SK-N-MC (cell line): Measurements from ENCODE around the gene PRICKLE1.

Source experiments
- DNase-seq: peaks from one replicate; pipeline ENCODE4 v3.0.0-alpha.2; 2011; ENCODE audit warnings: low read depth, low spot score
- H3K27ac ChIP-seq: fragments of 200-600 bp; sonication (generic); 2 replicates; pipeline ENCODE4 v1.5.1; 2016; ENCODE audit warnings: mixed run types
- H3K36me3 ChIP-seq: fragments of 200-600 bp; sonication (generic); 2 replicates; pipeline ENCODE4 v1.6.1; 2017; ENCODE audit warnings: antibody characterized with exemption, low read length, mixed read lengths; ENCODE audit not compliant: insufficient read depth
- H3K4me3 ChIP-seq: fragments of 200-600 bp; sonication (generic); 2 replicates; pipeline ENCODE4 v1.5.1; 2016
- H3K9ac ChIP-seq: fragments of 200-600 bp; sonication (generic); 2 replicates; pipeline ENCODE4 v1.8.0; 2017; ENCODE audit warnings: mixed run types, mixed read lengths; ENCODE audit not compliant: insufficient read length
- H3K9me3 ChIP-seq: fragments of 200-600 bp; sonication (generic); 2 replicates; pipeline ENCODE4 v1.6.1; 2017; ENCODE audit warnings: low read depth, mild to moderate bottlenecking, antibody characterized with exemption, low read length, moderate library complexity, mixed read lengths
- EZH2 ChIP-seq: fragments of 200-600 bp; sonication (generic); IDR thresholded peaks from one replicate; pipeline ENCODE4 v1.6.1; 2017; ENCODE audit warnings: antibody characterized with exemption
- FOXP2 ChIP-seq: optimal IDR thresholded peaks from 2 replicates; pipeline ENCODE3; 2011; ENCODE audit warnings: mild to moderate bottlenecking, moderate library complexity; ENCODE audit not compliant: insufficient read depth; ENCODE audit errors: extremely low read length, control extremely low read depth
- POLR2AphosphoS5 ChIP-seq: IDR thresholded peaks from 2 replicates; pipeline ENCODE4 v1.6.1; 2012; ENCODE audit warnings: mild to moderate bottlenecking, low read depth, low read length, borderline replicate concordance

PRICKLE1 gene

GRCh38 chr12:42571327-42572009 is 18.1 kb downstream of the PRICKLE1 start:
- no peak for DNase-seq
- no peaks in the 10 kb centered on the region for H3K36me3 ChIP-seq
- no peak overlapping the region for H3K4me3 ChIP-seq

GRCh38 chr12:42570076-42570475 is 19.5 kb downstream of the PRICKLE1 start:
- TF ChIP-seq FOXP2 (no peak), POLR2AphosphoS5 (no peak)
- H3K9ac ChIP-seq: no peak overlapping the region
- no peak for DNase-seq
- no peaks in the 10 kb centered on the region for H3K36me3 ChIP-seq
- no peak overlapping the region for H3K27ac ChIP-seq
- H3K4me3 ChIP-seq: no peak overlapping the region
- H3K9me3 ChIP-seq: no peaks in the 10 kb centered on the region

More at GRCh38 chr12:42571327-42572009, 18.1 kb downstream of the PRICKLE1 start:
- H3K27ac ChIP-seq: no peak overlapping the region
- H3K9ac ChIP-seq: peak overlapping the region; percentile 46
- TF ChIP-seq FOXP2 (no peak), EZH2 (no peak)
- no peaks in the 10 kb centered on the region for H3K9me3 ChIP-seq

- no peak overlapping the region for H3K4me3 ChIP-seq
- no peak for TF ChIP-seq POLR2AphosphoS5
- no peak for TF ChIP-seq FOXP2
- TF ChIP-seq EZH2: no peak
- H3K9ac ChIP-seq: no peak overlapping the region
- no peaks in the 10 kb centered on the region for H3K9me3 ChIP-seq
- DNase-seq: peak; percentile 61
- no peak overlapping the region for H3K27ac ChIP-seq
- no peaks in the 10 kb centered on the region for H3K36me3 ChIP-seq
These were observed 20.3 kb downstream of the PRICKLE1 start for GRCh38 chr12:42568952-42569915.

GRCh38 chr12:42565633-42566032 is 23.9 kb downstream of the PRICKLE1 start:
- Histone ChIP-seq H3K27ac (no peak overlapping the region), H3K9ac (no peak overlapping the region), H3K9me3 (no peaks in the 10 kb centered on the region), H3K4me3 (no peak overlapping the region), H3K36me3 (no peaks in the 10 kb centered on the region)
- no peak for TF ChIP-seq FOXP2
- no peak for DNase-seq

GRCh38 chr12:42564996-42565395 is 24.6 kb downstream of the PRICKLE1 start:
- Histone ChIP-seq H3K27ac (no peak overlapping the region), H3K4me3 (no peak overlapping the region), H3K36me3 (no peaks in the 10 kb centered on the region), H3K9ac (no peak overlapping the region), H3K9me3 (no peaks in the 10 kb centered on the region)
- DNase-seq: no peak
- TF ChIP-seq FOXP2: no peak
- no peak for TF ChIP-seq EZH2
- no peak for TF ChIP-seq POLR2AphosphoS5

DNA sequence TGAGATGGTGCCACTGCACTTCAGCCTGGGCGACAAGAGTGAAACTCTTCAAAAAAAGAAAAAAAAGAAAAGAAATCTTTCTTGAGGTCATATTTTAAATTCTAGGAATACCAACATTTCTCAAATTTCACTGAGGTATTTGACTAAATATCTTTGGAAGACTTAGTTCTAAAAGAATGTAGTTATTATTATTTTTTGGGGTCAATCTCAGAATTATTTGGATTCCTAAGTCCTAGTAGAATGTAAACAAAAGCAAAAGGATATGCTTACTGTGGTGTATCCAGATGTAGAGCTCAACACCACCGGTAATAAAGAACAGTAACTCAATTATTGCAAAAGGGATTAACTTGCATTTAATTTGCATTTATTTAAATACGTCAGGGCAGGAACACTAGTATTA is 25.0 kb downstream of the PRICKLE1 start:
- no peak overlapping the region for H3K9ac ChIP-seq
- no peak for DNase-seq
- TF ChIP-seq FOXP2 (no peak), EZH2 (no peak), POLR2AphosphoS5 (no peak)
- H3K9me3 ChIP-seq: no peaks in the 10 kb centered on the region
- H3K27ac ChIP-seq: no peak overlapping the region
- no peak overlapping the region for H3K4me3 ChIP-seq
- H3K36me3 ChIP-seq: no peaks in the 10 kb centered on the region

DNA sequence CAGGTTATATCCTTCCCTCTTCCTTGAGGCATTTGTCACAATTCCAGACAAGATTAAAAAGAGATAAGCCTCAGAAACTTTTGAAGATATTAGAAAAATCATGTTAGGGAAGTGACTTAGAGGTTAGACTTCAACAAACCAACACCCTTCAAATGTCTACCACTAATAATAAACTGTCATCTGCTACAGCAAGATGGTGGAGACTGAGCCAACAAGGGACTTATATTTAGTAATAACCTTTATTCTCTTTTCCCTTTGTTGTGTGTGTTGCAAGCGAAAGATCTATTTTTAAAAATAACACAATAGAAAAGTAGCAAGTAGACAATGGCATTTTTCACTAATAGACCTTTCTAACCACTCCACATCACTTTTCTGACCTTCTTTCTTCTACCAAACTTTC is 28.6 kb downstream of the PRICKLE1 start:
- Histone ChIP-seq H3K27ac (no peak overlapping the region), H3K9me3 (no peaks in the 10 kb centered on the region), H3K36me3 (no peaks in the 10 kb centered on the region), H3K4me3 (no peak overlapping the region), H3K9ac (no peak overlapping the region)
- no peak for DNase-seq
- TF ChIP-seq EZH2 (no peak), POLR2AphosphoS5 (no peak), FOXP2 (no peak)

- H3K4me3 ChIP-seq: no peak overlapping the region
- no peak for TF ChIP-seq POLR2AphosphoS5
- no peak overlapping the region for H3K27ac ChIP-seq
- H3K9me3 ChIP-seq: no peaks in the 10 kb centered on the region
- H3K9ac ChIP-seq: no peak overlapping the region
- DNase-seq: no peak
- H3K36me3 ChIP-seq: no peaks in the 10 kb centered on the region
These were observed 31.9 kb downstream of the PRICKLE1 start for GRCh38 chr12:42557586-42558172.
